OCI-LY1 (cell line): ENCODE data around the gene AGAP1.

Experiments
- CTCF ChIP-seq: fragments of 200-600 bp; sonication (generic), shearing (Covaris generic); IDR thresholded peaks from 2 replicates; pipeline ENCODE4 v1.5.1; 2017; ENCODE audit warnings: mild to moderate bottlenecking, antibody characterized with exemption, low read length, moderate library complexity, mixed read lengths
- EZH2 ChIP-seq: fragments of 200-600 bp; sonication (generic), shearing (Covaris generic); IDR thresholded peaks from 2 replicates; pipeline ENCODE4 v1.8.0; 2017; ENCODE audit warnings: borderline replicate concordance, mixed run types, mild to moderate bottlenecking, antibody characterized with exemption, low read length, moderate library complexity, mixed read lengths

DNA sequence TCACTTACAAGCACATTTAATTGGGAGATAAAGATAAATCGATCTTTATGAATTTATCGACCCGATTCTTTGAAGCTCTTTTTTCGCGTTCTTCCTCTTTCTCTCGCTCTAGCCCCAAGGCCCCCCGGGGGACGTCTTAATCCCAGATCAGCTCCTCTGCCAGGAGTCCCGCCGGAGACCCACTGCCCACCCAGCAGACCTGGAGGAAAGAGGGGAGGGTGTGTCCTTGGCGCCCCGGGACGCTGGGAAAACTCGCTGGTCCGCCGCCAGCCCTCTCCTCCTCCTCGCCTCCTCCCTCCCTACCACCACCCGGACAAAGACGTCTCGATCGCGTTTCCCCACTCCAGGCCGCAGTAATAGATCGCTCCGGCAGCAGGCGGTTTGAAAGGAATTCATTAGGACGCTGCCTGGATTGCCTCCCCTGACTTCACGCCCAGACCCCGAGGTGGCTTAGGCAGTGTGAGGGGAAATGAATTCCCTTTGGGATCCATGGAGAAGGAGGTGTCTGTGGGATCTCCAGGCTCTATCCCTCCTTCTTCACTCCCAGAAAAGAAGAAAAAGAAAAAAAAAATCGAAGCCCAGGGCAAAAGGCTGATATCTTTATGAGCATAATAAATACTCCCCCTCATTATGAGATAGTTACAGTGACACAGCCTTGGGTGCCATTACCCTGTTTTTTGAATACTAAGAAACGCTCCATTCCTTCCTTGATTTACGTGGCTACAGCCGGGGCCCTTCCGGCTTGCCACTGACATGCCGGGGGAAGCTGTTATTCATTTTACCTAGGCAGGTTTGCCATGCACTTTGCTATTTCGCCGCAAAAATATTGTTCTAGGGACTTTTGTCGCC, 676.1 kb downstream of the AGAP1 start:
- TF ChIP-seq EZH2 (no peak), CTCF (no peak)
